Activated naive CD4-positive, alpha-beta T cell treated with Interleukin-2 at 50 U/mL for 16 hours (primary cell): ENCODE data around the gene KHSRP.

ENCODE experiments used
- DNase-seq: peaks from one replicate; pipeline ENCODE4 v3.0.0-alpha.2; 2020

KHSRP gene

GRCh38 chr19:6392221-6393073, 32.2 kb downstream of the KHSRP start:
- no peak for DNase-seq

- no peak for DNase-seq
Measured at GRCh38 chr19:6387372-6387771, 37.2 kb downstream of the KHSRP start.

- DNase-seq: no peak
Measured at GRCh38 chr19:6384381-6384780, 40.2 kb downstream of the KHSRP start.

DNA sequence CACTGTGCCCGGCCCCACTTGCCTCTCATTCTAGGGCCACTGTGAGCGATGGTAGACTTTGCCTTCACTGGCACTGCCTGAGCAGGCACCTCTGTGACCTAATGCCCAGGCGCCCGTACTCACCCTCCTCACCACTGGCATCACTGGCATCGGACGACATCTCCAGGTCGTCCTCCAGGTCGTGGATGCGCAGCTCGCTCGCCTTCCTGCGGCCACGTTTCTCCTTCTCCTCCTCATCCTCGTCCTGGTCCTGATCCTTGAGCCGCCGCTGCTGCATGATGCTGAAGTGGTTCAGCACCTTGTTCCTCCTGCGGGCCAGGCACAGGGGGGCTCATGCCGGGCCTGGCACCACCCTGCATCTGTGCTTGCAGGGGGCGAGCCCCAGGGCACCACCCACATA, 41.4 kb downstream of the KHSRP start:
- DNase-seq: no peak

- DNase-seq: no peak
Measured at GRCh38 chr19:6381030-6381750, 43.4 kb downstream of the KHSRP start.

DNA sequence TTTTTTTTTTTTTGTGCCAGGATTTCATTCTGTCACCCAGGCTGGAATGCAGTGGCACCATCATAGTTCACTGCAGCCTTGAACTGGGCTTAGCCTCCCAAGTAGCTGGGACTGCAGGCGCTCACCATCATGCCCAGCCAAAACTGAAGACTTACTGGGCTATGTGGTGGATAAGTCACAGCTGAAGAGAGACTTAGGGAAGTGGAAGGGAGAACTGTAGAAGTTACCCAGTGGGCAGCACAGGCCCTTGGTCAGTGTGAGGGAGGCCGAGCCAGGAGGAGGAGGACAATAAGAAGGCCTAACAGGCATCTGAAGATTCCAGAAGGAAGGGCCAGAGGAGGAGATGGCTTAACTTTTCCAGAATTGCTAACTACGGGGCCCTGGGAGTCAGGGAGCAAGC, 44.9 kb downstream of the KHSRP start:
- no peak for DNase-seq

GRCh38 chr19:6378486-6378885, 46.1 kb downstream of the KHSRP start:
- DNase-seq: no peak

- no peak for DNase-seq
Measured at GRCh38 chr19:6378041-6378440, 46.6 kb downstream of the KHSRP start.

- DNase-seq: no peak
Measured at GRCh38 chr19:6376512-6377190, 48.0 kb downstream of the KHSRP start.

- no peak for DNase-seq
Measured at GRCh38 chr19:6375411-6376010, 49.1 kb downstream of the KHSRP start, which contains the start of gene PSPN. PSPN (minus strand) TSS chr19:6375933; CDS start chr19:6375849, 84 bp downstream.

- DNase-seq: no peak
Measured at GRCh38 chr19:6374711-6375410, 49.8 kb downstream of the KHSRP start.

DNA sequence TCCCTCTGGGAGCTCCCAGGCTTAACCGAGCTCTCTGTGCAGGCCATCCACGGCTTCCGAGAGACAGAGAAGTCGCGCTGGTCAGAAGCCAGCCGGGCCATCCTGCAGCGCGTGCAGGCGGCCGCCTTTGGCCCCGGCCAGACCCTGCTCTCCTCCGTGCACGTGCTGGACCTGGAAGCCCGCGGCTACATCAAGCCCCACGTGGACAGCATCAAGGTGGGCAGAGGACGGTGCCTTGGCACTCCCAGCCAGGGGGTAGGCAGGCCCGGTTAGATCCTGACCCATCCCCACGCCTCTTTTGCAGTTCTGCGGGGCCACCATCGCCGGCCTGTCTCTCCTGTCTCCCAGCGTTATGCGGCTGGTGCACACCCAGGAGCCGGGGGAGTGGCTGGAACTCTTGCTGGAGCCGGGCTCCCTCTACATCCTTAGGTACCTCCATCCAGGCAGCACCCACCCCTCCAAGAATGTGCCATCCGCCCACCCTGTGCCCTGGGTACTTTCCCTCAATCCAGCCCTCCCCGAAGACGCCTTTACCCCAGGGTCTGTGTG, 50.4 kb downstream of the KHSRP start:
- no peak for DNase-seq

DNA sequence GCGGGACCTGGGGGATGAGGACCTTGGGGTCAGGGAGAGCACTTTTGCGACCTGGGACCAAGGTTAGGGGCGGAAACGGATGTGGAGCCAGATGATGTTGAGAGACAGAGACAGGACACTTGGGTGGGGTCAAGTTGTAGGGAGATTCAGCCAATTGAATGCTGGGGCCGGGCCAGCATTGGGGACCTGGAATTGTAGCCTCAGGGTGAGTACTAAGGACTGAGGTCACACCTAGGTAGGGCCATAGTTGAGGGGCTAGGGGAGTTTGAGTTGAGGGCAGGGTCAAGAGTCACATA, 50.9 kb downstream of the KHSRP start:
- no peak for DNase-seq

DNA sequence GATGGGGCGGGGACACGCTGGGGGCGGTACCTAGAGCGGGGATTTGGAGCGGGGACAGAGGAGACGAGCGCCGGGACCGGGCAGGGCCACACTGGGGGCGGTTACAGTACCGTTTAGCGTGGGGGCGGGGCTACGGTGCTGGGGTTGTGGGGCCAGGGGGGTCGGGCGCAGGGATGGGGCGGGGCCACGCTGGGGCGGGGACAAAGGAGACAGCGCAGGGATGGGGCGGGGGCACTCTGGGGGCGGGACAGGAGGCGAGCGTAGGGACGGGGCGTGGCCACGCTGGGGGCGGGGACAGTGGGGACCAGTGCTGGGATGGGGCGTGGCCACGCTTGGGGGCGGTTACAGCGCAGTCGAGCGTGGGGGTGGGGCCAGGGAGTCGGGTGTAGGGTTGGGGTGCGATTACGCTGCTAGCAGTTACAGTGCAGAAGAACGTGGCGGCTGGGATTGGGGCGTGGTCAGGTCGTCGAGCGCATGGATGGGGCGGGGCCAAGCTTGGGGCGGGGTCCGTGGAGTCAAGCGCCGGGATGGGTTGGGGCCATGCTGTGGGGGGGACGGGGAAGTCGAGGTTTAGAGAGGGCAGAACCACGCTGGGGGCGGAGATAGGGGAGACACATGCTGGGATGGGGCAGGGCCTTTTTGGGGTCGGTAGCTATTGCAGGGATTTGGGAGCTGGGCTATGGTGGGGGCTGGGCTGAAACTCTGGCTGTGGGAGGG, 51.4 kb downstream of the KHSRP start:
- DNase-seq: peak; percentile 99

DNA sequence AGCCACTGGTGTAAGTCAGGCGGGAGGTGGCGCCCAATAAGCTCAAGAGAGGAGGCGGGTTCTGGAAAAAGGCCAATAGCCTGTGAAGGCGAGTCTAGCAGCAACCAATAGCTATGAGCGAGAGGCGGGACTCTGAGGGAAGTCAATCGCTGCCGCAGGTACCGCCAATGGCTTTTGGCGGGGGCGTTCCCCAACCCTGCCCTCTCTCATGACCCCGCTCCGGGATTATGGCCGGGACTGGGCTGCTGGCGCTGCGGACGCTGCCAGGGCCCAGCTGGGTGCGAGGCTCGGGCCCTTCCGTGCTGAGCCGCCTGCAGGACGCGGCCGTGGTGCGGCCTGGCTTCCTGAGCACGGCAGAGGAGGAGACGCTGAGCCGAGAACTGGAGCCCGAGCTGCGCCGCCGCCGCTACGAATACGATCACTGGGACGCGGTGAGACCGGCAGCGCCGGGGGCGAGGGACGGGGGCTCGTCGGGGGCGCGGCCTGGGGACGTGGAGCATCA, 52.0 kb downstream of the KHSRP start, which contains the start of gene ALKBH7:
Gene ALKBH7 (plus strand): TSS at position 201 of the 502 bp plus-strand sequence. CDS start 27 bp downstream, at position 228.
- peak; percentile 96 for DNase-seq

- DNase-seq: no peak
Measured at GRCh38 chr19:6364353-6364752, 60.3 kb downstream of the KHSRP start.
